Measurements from ENCODE around the gene RUBCN. TPM values are rescaled to one million over a fixed set of nuclear protein-coding genes. Genes with fewer than 3 reads are reported as not detected.
A peak's percentile ranks its signal among the peaks of the same experiment; 100 is the strongest.

RUBCN gene
- total RNA-seq, 1 donor from 2014 or later: 28.2 TPM

GRCh38 chr3:197675563-197675860, 61.2 kb downstream of the RUBCN start:
- H3K27me3 ChIP-seq (ENCODE audit: insufficient read depth, low read length): no peaks in the 10 kb centered on the region
- DNase-seq (ENCODE audit: low read depth) (no peak), FAIRE-seq (no peak)
- TF ChIP-seq CTCF (IDR thresholded peaks at IDR 0.05; ENCODE audit: insufficient read depth, low read depth, low read length): no peak
- no peak for TF ChIP-seq EZH2 (IDR thresholded peaks at IDR 0.05; ENCODE audit: insufficient read depth, low read length)
- H3K4me2 ChIP-seq (ENCODE audit: low read length): no peak overlapping the region
- Mint-ChIP-seq H3K27ac (ENCODE audit: unreplicated experiment) (no peak overlapping the region), H3K36me3 (ENCODE audit: low read depth, unreplicated experiment) (peaks cover 29% of the 10 kb centered on the region), H3K27me3 (ENCODE audit: low read depth, unreplicated experiment) (no peaks in the 10 kb centered on the region), H3K4me3 (ENCODE audit: unreplicated experiment) (no peak overlapping the region), H3K4me1 (ENCODE audit: low read depth, unreplicated experiment) (no peaks in the 10 kb centered on the region), H3K9me3 (ENCODE audit: unreplicated experiment) (no peaks in the 10 kb centered on the region)
- no peak overlapping the region for H3K9ac ChIP-seq (ENCODE audit: low read length)
- H2AFZ ChIP-seq (ENCODE audit: low read depth, low read length): no peak overlapping the region
- no peaks in the 10 kb centered on the region for H3K79me2 ChIP-seq (ENCODE audit: insufficient read depth, low read length)
- no peak overlapping the region for H3K4me3 ChIP-seq (ENCODE audit: insufficient read depth, low read depth, low read length)
- H3K4me1 ChIP-seq (ENCODE audit: insufficient read depth, low read length): no peaks in the 10 kb centered on the region
- no peak overlapping the region for H3K27ac ChIP-seq (ENCODE audit: low read depth, low read length)
- H3K9me3 ChIP-seq (ENCODE audit: insufficient read depth, low read depth, low read length): peaks cover 8% of the 10 kb centered on the region
- no peaks in the 10 kb centered on the region for H4K20me1 ChIP-seq (ENCODE audit: insufficient read depth, low read length)
- peaks cover 11% of the 10 kb centered on the region for H3K36me3 ChIP-seq (ENCODE audit: insufficient read depth, low read length)

GRCh38 chr3:197674741-197675562, 61.8 kb downstream of the RUBCN start:
- no peak overlapping the region for H3K9ac ChIP-seq (ENCODE audit: low read length)
- no peaks in the 10 kb centered on the region for H3K27me3 ChIP-seq (ENCODE audit: insufficient read depth, low read length)
- no peak overlapping the region for H3K27ac Mint-ChIP-seq (ENCODE audit: unreplicated experiment)
- H3K79me2 ChIP-seq (ENCODE audit: insufficient read depth, low read length): no peaks in the 10 kb centered on the region
- TF ChIP-seq CTCF (IDR thresholded peaks at IDR 0.05; ENCODE audit: insufficient read depth, low read depth, low read length) (no peak), EZH2 (IDR thresholded peaks at IDR 0.05; ENCODE audit: insufficient read depth, low read length) (no peak)
- H3K4me3 ChIP-seq (ENCODE audit: insufficient read depth, low read depth, low read length): no peak overlapping the region
- FAIRE-seq (no peak), DNase-seq (ENCODE audit: low read depth) (no peak)
- H3K36me3 ChIP-seq (ENCODE audit: insufficient read depth, low read length): peaks cover 11% of the 10 kb centered on the region
- no peaks in the 10 kb centered on the region for H3K4me1 Mint-ChIP-seq (ENCODE audit: low read depth, unreplicated experiment)
- H4K20me1 ChIP-seq (ENCODE audit: insufficient read depth, low read length): no peaks in the 10 kb centered on the region
- H3K36me3 Mint-ChIP-seq (ENCODE audit: low read depth, unreplicated experiment): peaks cover 32% of the 10 kb centered on the region
- H3K4me1 ChIP-seq (ENCODE audit: insufficient read depth, low read length): no peaks in the 10 kb centered on the region
- no peaks in the 10 kb centered on the region for H3K9me3 Mint-ChIP-seq (ENCODE audit: unreplicated experiment)
- H2AFZ ChIP-seq (ENCODE audit: low read depth, low read length): no peak overlapping the region
- H3K27ac ChIP-seq (ENCODE audit: low read depth, low read length): no peak overlapping the region
- H3K4me2 ChIP-seq (ENCODE audit: low read length): no peak overlapping the region
- no peaks in the 10 kb centered on the region for H3K27me3 Mint-ChIP-seq (ENCODE audit: low read depth, unreplicated experiment)
- peaks cover 8% of the 10 kb centered on the region for H3K9me3 ChIP-seq (ENCODE audit: insufficient read depth, low read depth, low read length)
- no peak overlapping the region for H3K4me3 Mint-ChIP-seq (ENCODE audit: unreplicated experiment)

- Histone ChIP-seq H3K79me2 (ENCODE audit: insufficient read depth, low read length) (no peaks in the 10 kb centered on the region), H2AFZ (ENCODE audit: low read depth, low read length) (no peak overlapping the region), H3K4me3 (ENCODE audit: insufficient read depth, low read depth, low read length) (no peak overlapping the region), H3K4me1 (ENCODE audit: insufficient read depth, low read length) (no peaks in the 10 kb centered on the region), H3K36me3 (ENCODE audit: insufficient read depth, low read length) (peaks cover 11% of the 10 kb centered on the region), H3K27me3 (ENCODE audit: insufficient read depth, low read length) (no peaks in the 10 kb centered on the region), H3K9ac (ENCODE audit: low read length) (no peak overlapping the region), H3K9me3 (ENCODE audit: insufficient read depth, low read depth, low read length) (peaks cover 6% of the 10 kb centered on the region), H3K27ac (ENCODE audit: low read depth, low read length) (no peak overlapping the region), H4K20me1 (ENCODE audit: insufficient read depth, low read length) (no peaks in the 10 kb centered on the region), H3K4me2 (ENCODE audit: low read length) (no peak overlapping the region)
- no peak for FAIRE-seq
- no peak for DNase-seq (ENCODE audit: low read depth)
- TF ChIP-seq EZH2 (IDR thresholded peaks at IDR 0.05; ENCODE audit: insufficient read depth, low read length) (no peak), CTCF (IDR thresholded peaks at IDR 0.05; ENCODE audit: insufficient read depth, low read depth, low read length) (no peak)
- Mint-ChIP-seq H3K9me3 (ENCODE audit: unreplicated experiment) (no peaks in the 10 kb centered on the region), H3K27me3 (ENCODE audit: low read depth, unreplicated experiment) (no peaks in the 10 kb centered on the region), H3K36me3 (ENCODE audit: low read depth, unreplicated experiment) (peaks cover 32% of the 10 kb centered on the region), H3K4me1 (ENCODE audit: low read depth, unreplicated experiment) (no peaks in the 10 kb centered on the region), H3K4me3 (ENCODE audit: unreplicated experiment) (no peak overlapping the region), H3K27ac (ENCODE audit: unreplicated experiment) (peak overlapping the region; percentile 59)
Measured at GRCh38 chr3:197673170-197673569, 63.5 kb downstream of the RUBCN start.

All from astrocyte (in vitro differentiated cells and primary cell).